ENCODE data around the gene NAP1L4. TPM values are rescaled to one million over a fixed set of nuclear protein-coding genes. Genes with fewer than 3 reads are reported as not detected.

The NAP1L4 gene
- total RNA-seq, 1 donor from 2014 or later = 172 TPM

DNA sequence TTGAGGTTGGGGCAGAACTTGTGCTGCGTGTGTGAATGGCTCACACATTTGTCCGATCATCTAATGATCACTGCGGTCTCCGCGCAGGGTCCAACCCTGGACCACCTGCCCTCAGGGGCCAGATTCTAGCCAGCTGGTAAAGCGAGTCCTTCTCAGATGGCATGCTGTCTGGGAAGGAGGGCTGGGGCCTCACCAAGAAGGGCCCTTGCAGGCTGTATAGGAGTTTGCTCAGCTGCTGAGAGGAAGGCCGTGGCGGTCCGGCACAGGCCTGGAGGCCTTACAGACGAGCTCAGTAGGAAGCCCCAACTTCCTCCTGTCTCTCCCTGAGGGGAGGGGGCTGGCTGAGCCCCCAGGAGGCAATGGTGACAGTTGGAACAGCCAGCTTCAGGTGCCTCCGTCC lies 76.7 kb downstream of the NAP1L4 start:
- H3K36me3 Mint-ChIP-seq = no peaks in the 10 kb centered on the region

DNA sequence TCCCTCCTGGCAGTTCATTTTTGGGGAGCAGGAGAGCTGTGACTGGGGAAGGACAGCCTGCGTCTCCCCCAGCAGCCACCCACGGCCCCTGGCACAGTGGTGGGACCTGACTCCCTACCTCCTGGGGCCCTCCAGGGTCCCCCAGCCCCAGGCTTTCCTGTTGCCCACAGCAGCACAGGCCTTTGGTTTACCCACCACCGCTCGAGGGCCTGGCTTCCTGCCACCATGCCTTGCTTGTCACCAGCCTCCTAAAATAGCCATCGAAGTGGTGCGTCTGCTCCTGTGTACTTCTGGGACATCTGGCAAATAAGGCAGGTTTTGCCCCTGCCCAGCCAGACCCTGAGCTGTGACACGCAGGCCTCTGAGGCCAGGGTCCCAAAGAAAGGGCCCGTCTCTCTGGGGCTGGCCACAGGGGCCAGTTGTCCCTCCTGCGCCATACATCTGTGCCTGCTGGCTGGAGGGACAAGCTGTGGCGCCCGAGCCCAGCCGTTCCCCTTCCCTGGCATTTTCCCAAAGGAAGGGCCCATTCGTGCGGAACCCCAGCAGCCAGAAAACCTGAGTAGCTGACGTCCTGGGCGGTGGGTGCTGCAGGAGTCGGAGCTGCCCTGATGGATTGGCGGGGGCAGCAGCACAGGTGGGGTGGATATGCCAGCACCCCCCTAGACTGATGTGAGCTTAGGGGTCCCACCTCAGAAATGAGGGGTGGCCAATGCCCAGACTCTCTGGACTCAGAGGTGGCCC lies 77.5 kb downstream of the NAP1L4 start:
- no peak overlapping the region for H3K27ac Mint-ChIP-seq
- TF ChIP-seq, protein P1, sequence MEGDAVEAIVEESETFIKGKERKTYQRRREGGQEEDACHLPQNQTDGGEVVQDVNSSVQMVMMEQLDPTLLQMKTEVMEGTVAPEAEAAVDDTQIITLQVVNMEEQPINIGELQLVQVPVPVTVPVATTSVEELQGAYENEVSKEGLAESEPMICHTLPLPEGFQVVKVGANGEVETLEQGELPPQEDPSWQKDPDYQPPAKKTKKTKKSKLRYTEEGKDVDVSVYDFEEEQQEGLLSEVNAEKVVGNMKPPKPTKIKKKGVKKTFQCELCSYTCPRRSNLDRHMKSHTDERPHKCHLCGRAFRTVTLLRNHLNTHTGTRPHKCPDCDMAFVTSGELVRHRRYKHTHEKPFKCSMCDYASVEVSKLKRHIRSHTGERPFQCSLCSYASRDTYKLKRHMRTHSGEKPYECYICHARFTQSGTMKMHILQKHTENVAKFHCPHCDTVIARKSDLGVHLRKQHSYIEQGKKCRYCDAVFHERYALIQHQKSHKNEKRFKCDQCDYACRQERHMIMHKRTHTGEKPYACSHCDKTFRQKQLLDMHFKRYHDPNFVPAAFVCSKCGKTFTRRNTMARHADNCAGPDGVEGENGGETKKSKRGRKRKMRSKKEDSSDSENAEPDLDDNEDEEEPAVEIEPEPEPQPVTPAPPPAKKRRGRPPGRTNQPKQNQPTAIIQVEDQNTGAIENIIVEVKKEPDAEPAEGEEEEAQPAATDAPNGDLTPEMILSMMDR (conservative IDR thresholded peaks at IDR 0.05) = no peak
- H3K27me3 Mint-ChIP-seq = no peaks in the 10 kb centered on the region
- DNase-seq (ENCODE audit: extremely low spot score, unreplicated experiment) = no peak
- H3K4me3 Mint-ChIP-seq = no peak overlapping the region
- peaks cover 5% of the 10 kb centered on the region for H3K4me1 Mint-ChIP-seq (ENCODE audit: unreplicated experiment)
- H3K9me3 Mint-ChIP-seq = no peaks in the 10 kb centered on the region
- H3K36me3 Mint-ChIP-seq = no peaks in the 10 kb centered on the region

More for the DNA sequence above, 76.7 kb downstream of the NAP1L4 start:
- Mint-ChIP-seq H3K9me3 (no peaks in the 10 kb centered on the region), H3K4me1 (ENCODE audit: unreplicated experiment) (peaks cover 5% of the 10 kb centered on the region), H3K27ac (no peak overlapping the region), H3K4me3 (no peak overlapping the region), H3K27me3 (no peaks in the 10 kb centered on the region)
- no peak for DNase-seq (ENCODE audit: extremely low spot score, unreplicated experiment)
- TF ChIP-seq, protein P1 (conservative IDR thresholded peaks at IDR 0.05) = no peak

DNA sequence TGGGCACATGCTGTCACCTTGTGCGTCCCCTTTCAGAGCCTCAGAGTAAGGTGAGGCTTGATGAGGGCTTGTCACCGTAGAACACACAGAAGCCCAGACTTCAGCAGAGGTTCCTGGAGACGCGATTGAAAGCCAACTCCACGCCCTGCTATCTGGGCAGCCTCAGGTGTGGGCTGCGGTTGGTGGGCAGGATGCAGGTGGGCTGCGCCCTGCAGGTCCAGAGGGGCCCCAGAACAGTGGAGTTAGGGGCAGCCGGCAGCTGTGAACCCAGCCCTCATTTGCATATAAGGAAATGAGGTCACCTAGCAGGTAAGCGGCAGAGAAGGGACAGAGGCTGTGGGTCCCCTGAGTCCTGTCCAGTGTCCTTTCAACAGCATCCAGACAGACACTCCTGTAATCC lies 78.4 kb downstream of the NAP1L4 start:
- Mint-ChIP-seq H3K9me3 (no peaks in the 10 kb centered on the region), H3K27me3 (no peaks in the 10 kb centered on the region), H3K36me3 (no peaks in the 10 kb centered on the region), H3K4me1 (ENCODE audit: unreplicated experiment) (peaks cover 5% of the 10 kb centered on the region), H3K27ac (no peak overlapping the region), H3K4me3 (no peak overlapping the region)
- TF ChIP-seq, protein P1 (conservative IDR thresholded peaks at IDR 0.05) = no peak
- no peak for DNase-seq (ENCODE audit: extremely low spot score, unreplicated experiment)

DNA sequence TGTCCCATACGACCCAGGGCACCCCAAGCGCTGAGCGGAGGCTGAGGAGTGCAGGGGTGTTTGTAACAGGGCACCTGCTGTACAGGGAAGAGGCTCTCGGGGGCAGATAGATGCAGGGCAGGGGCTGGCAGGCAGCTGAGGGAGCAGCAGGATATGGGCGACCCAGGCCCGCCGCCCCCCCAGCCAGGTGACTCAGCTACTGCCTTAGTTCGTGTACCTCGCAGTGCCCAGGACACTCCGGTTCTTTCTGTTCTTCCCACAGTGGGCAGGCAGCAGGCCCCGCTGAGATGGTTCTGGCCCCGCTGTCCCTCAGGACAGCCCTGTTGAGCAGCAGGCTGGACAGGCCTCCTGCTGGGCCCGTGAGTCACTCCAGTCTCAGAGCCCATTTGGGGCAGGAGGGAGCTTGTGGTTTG lies 79.1 kb downstream of the NAP1L4 start:
- H3K9me3 Mint-ChIP-seq = no peaks in the 10 kb centered on the region
- no peaks in the 10 kb centered on the region for H3K36me3 Mint-ChIP-seq
- H3K4me1 Mint-ChIP-seq (ENCODE audit: unreplicated experiment) = peaks cover 5% of the 10 kb centered on the region
- H3K4me3 Mint-ChIP-seq = peak overlapping the region; percentile 52
- no peak overlapping the region for H3K27ac Mint-ChIP-seq
- no peak for DNase-seq (ENCODE audit: extremely low spot score, unreplicated experiment)
- H3K27me3 Mint-ChIP-seq = no peaks in the 10 kb centered on the region
- TF ChIP-seq, protein P1 (conservative IDR thresholded peaks at IDR 0.05) = no peak

DNA sequence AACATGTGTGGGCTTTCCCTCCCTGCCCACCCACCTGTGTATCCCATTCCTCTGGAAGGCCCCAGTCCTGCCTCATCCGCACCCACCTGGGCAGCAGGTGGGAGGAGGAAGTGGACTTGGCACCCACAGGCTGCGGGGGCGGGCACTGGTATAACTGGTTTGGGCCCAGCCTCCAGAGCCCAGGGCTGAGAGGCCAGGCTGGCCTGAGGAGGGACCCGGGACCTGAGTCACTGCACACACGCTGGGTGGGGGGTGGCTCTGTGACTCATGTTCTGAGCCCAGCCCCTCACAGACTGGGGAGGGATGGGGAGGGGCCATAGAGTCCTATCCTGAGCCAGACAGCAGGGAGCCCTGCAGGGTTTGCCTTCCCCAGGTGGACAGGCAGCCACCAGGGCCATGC lies 79.6 kb downstream of the NAP1L4 start:
- Mint-ChIP-seq H3K27ac (no peak overlapping the region), H3K9me3 (no peaks in the 10 kb centered on the region), H3K27me3 (no peaks in the 10 kb centered on the region), H3K4me1 (ENCODE audit: unreplicated experiment) (peaks cover 5% of the 10 kb centered on the region), H3K4me3 (no peak overlapping the region), H3K36me3 (no peaks in the 10 kb centered on the region)
- TF ChIP-seq, protein P1 (conservative IDR thresholded peaks at IDR 0.05) = no peak
- DNase-seq (ENCODE audit: extremely low spot score, unreplicated experiment) = no peak

Measured in type B pancreatic cell (in vitro differentiated cells).